ENCODE measurements around the gene CES1.
"Not testable (repeated sequence)": the region's sequence is repeated elsewhere in the genome, so short reads cannot be mapped to it uniquely, and the experiment has no call there.

Gene CES1

GRCh38 chr16:55829232-55829631 is 3.7 kb downstream of the CES1 start:
- DNase-seq: not testable (repeated sequence)

- no peak for DNase-seq
Observed at GRCh38 chr16:55828680-55829079, 4.2 kb downstream of the CES1 start.

GRCh38 chr16:55825115-55825728 is 7.7 kb downstream of the CES1 start:
- DNase-seq: no peak

- no peak for DNase-seq
Observed at GRCh38 chr16:55824473-55825000, 8.4 kb downstream of the CES1 start.

GRCh38 chr16:55822280-55822810 is 10.6 kb downstream of the CES1 start:
- DNase-seq: no peak

GRCh38 chr16:55821210-55821609 is 11.7 kb downstream of the CES1 start:
- DNase-seq: no peak

- no peak for DNase-seq
Observed at GRCh38 chr16:55820615-55821014, 12.3 kb downstream of the CES1 start.

- no peak for DNase-seq
Observed at GRCh38 chr16:55817236-55817912, 15.5 kb downstream of the CES1 start.

- not testable (repeated sequence) for DNase-seq
Observed at GRCh38 chr16:55816222-55816621, 16.7 kb downstream of the CES1 start.

GRCh38 chr16:55815320-55815719 is 17.6 kb downstream of the CES1 start:
- DNase-seq: no peak

- not testable (repeated sequence) for DNase-seq
Observed at GRCh38 chr16:55814174-55814573, 18.7 kb downstream of the CES1 start.

- not testable (repeated sequence) for DNase-seq
Observed at GRCh38 chr16:55813730-55814129, 19.2 kb downstream of the CES1 start.

GRCh38 chr16:55812951-55813350 is 19.9 kb downstream of the CES1 start:
- no peak for DNase-seq

GRCh38 chr16:55811811-55812210 is 21.1 kb downstream of the CES1 start:
- DNase-seq: no peak

- no peak for DNase-seq
Observed at GRCh38 chr16:55810451-55810961, 22.4 kb downstream of the CES1 start.

- DNase-seq: no peak
Observed at GRCh38 chr16:55809851-55810250, 23.0 kb downstream of the CES1 start.

- no peak for DNase-seq
Observed at GRCh38 chr16:55809386-55809785, 23.5 kb downstream of the CES1 start.

- not testable (repeated sequence) for DNase-seq
Observed at GRCh38 chr16:55808286-55808685, 24.6 kb downstream of the CES1 start.

- not testable (repeated sequence) for DNase-seq
Observed at GRCh38 chr16:55805104-55805503, 27.8 kb downstream of the CES1 start.

- not testable (repeated sequence) for DNase-seq
Observed at GRCh38 chr16:55803681-55804080, 29.2 kb downstream of the CES1 start.

- DNase-seq: not testable (repeated sequence)
Observed at GRCh38 chr16:55792934-55793374, 39.9 kb downstream of the CES1 start.

- DNase-seq: not testable (repeated sequence)
Observed at GRCh38 chr16:55791512-55791911, 41.4 kb downstream of the CES1 start.

GRCh38 chr16:55790240-55790639 is 42.7 kb downstream of the CES1 start:
- not testable (repeated sequence) for DNase-seq

- DNase-seq: not testable (repeated sequence)
Observed at GRCh38 chr16:55782793-55783091, 50.2 kb downstream of the CES1 start.
